ENCODE results near the gene KLK10.

- TF ChIP-seq CTCF (IDR thresholded peaks at IDR 0.05), result no peak
- TF ChIP-seq POLR2A (IDR thresholded peaks at IDR 0.05), result no peak
Observed at GRCh38 chr19:51007488-51007887, 12.0 kb downstream of the KLK10 start.
